Endothelial cell of umbilical vein (primary cell): Measurements from ENCODE around the gene SLC6A6. TPM values are rescaled to one million over a fixed set of nuclear protein-coding genes. Genes with fewer than 3 reads are reported as not detected.

Source experiments
- BruUV-seq: library from RNA; stranded (reverse); fragments of 400-500 nt; replicated peaks from 2 replicates; lab custom pipeline; 2021; lab: Mats Ljungman, UMichigan
- CTCF ChIA-PET: fragments of 300-600, 350-600 bp; sonication (Branson Sonifier 250); formaldehyde crosslinking; loops from one replicate; lab custom pipeline; 2021; ENCODE audit warnings: antibody characterized with exemption, inconsistent platforms; lab: Charles Lee
- POLR2A ChIA-PET: fragments of 300-600, 350-600 bp; sonication (Branson Sonifier 250); formaldehyde crosslinking; loops from one replicate; lab custom pipeline; 2021; ENCODE audit warnings: antibody characterized with exemption, inconsistent platforms; lab: Charles Lee
- DNase-seq: peaks from one replicate; pipeline ENCODE4 v3.0.0-alpha.2; 2011; ENCODE audit warnings: low read depth, low spot score
- FAIRE-seq: peaks from 2 replicates; lab custom pipeline; 2011; peaks lifted over from hg19 to GRCh38; lab: Jason Lieb, UNC
- H2AFZ ChIP-seq: 2 replicates; pipeline ENCODE4 v1.6.0; 2012; ENCODE audit warnings: low read depth, low read length, control low read depth, inconsistent platforms
- H3K27ac ChIP-seq: 2 replicates; pipeline ENCODE4 v1.5.1; 2011; ENCODE audit warnings: low read depth, mild to moderate bottlenecking, control low read depth, low read length, moderate library complexity; ENCODE audit not compliant: insufficient read depth
- H3K27me3 ChIP-seq, 2 experiments: 2 replicates each; pipeline versions ENCODE4 v1.6.0 to v1.6.1; 2011; ENCODE audit warnings: low read length in 2 of 2, mixed read lengths in 1 of 2; ENCODE audit not compliant: control insufficient read depth in 2 of 2, insufficient read depth in 2 of 2
- H3K36me3 ChIP-seq, 2 experiments: 2 replicates in 1 of 2; 3 replicates in 1 of 2; pipeline ENCODE4 v1.5.1; 2011; ENCODE audit warnings: low read length in 2 of 2, mild to moderate bottlenecking in 1 of 2, moderate library complexity in 1 of 2; ENCODE audit not compliant: control insufficient read depth in 2 of 2, insufficient read depth in 2 of 2; ENCODE audit errors: extremely low read depth in 1 of 2
- H3K4me1 ChIP-seq: 3 replicates; pipeline ENCODE4 v1.5.1; 2011; ENCODE audit warnings: mild to moderate bottlenecking, low read length; ENCODE audit not compliant: control insufficient read depth, insufficient read depth; ENCODE audit errors: extremely low read depth
- H3K4me2 ChIP-seq: 2 replicates; pipeline ENCODE4 v1.6.1; 2011; ENCODE audit warnings: low read length, control low read depth, mixed read lengths; ENCODE audit not compliant: insufficient read depth
- H3K4me3 ChIP-seq, 3 experiments: fragments of 200-600 bp in 1 of 3; sonication (generic), shearing (Covaris generic) in 1 of 3; replicated peaks in 1 of 3; 2 replicates each; pipeline ENCODE4 v1.5.1; 2011 to 2016; ENCODE audit warnings: control low read depth in 3 of 3, low read length in 3 of 3, mild to moderate bottlenecking in 2 of 3, inconsistent platforms in 1 of 3, low read depth in 1 of 3, moderate library complexity in 1 of 3; ENCODE audit not compliant: insufficient read depth in 1 of 3
- H3K79me2 ChIP-seq: 2 replicates; pipeline ENCODE4 v1.6.0; 2012; ENCODE audit warnings: low read length, inconsistent platforms; ENCODE audit not compliant: control insufficient read depth, insufficient read depth
- H3K9ac ChIP-seq: replicated peaks from 2 replicates; pipeline ENCODE3; 2011; ENCODE audit warnings: low read length, control low read depth; ENCODE audit not compliant: insufficient read depth; ENCODE audit errors: extremely low read depth
- H3K9me1 ChIP-seq: replicated peaks from 3 replicates; pipeline ENCODE4 v1.6.0; 2011; ENCODE audit warnings: mild to moderate bottlenecking, low read length; ENCODE audit not compliant: control insufficient read depth, insufficient read depth; ENCODE audit errors: extremely low read depth
- H3K9me3 ChIP-seq: replicated peaks from 2 replicates; pipeline ENCODE4 v1.5.1; 2012; ENCODE audit warnings: low read length, inconsistent platforms; ENCODE audit not compliant: control insufficient read depth, insufficient read depth
- H4K20me1 ChIP-seq: replicated peaks from 2 replicates; pipeline ENCODE3; 2011; ENCODE audit warnings: mild to moderate bottlenecking, low read length; ENCODE audit not compliant: control insufficient read depth, insufficient read depth; ENCODE audit errors: extremely low read depth
- CTCF ChIP-seq, 2 donors: IDR thresholded peaks; 1 replicate in 1 of 2; 2 replicates in 1 of 2; pipeline ENCODE4 v1.5.1; 2011; ENCODE audit warnings: low read length in 2 of 2, mild to moderate bottlenecking in 2 of 2, moderate library complexity in 2 of 2, control low read depth in 1 of 2, inconsistent platforms in 1 of 2, low read depth in 1 of 2; ENCODE audit not compliant: insufficient read depth in 1 of 2; ENCODE audit errors: extremely low read depth in 1 of 2
- EZH2 ChIP-seq: IDR thresholded peaks from 2 replicates; pipeline ENCODE4 v1.6.1; 2012; ENCODE audit warnings: borderline replicate concordance, low read depth, mild to moderate bottlenecking, moderate library complexity, low read length, inconsistent platforms; ENCODE audit not compliant: severe bottlenecking
- FOS ChIP-seq: IDR thresholded peaks from 2 replicates; pipeline ENCODE4 v1.6.1; 2011; ENCODE audit warnings: mild to moderate bottlenecking, low read length, moderate library complexity, borderline replicate concordance; ENCODE audit not compliant: insufficient read depth
- GATA2 ChIP-seq: IDR thresholded peaks from 2 replicates; pipeline ENCODE4 v1.7.0; 2011; ENCODE audit warnings: low read depth, mild to moderate bottlenecking, moderate library complexity, mixed read lengths, low read length; ENCODE audit not compliant: insufficient read length, insufficient read depth
- JUN ChIP-seq: IDR thresholded peaks from 2 replicates; pipeline ENCODE4 v1.6.1; 2011; ENCODE audit warnings: borderline replicate concordance, low read depth; ENCODE audit not compliant: insufficient read length, insufficient read depth
- MAX ChIP-seq: IDR thresholded peaks from 2 replicates; pipeline ENCODE4 v1.6.1; 2011; ENCODE audit not compliant: insufficient read depth, insufficient read length
- MYC ChIP-seq: IDR thresholded peaks from one replicate; pipeline ENCODE4 v1.6.1; 2011; ENCODE audit warnings: mild to moderate bottlenecking, low read depth, low read length
- POLR2A ChIP-seq: IDR thresholded peaks from 2 replicates; pipeline ENCODE4 v1.6.1; 2012; ENCODE audit warnings: low read depth, mild to moderate bottlenecking, control low read depth, low read length
- POLR2AphosphoS5 ChIP-seq: IDR thresholded peaks from 2 replicates; pipeline ENCODE4 v1.6.1; 2012; ENCODE audit warnings: low read depth, mild to moderate bottlenecking, control low read depth, low read length, moderate library complexity; ENCODE audit not compliant: insufficient read depth
- dilution Hi-C: fragments of 300-500 bp; cut with MboI; formaldehyde crosslinking; loops from one replicate; pipeline ENCODE4 v1.15.0; 2019; ENCODE audit warnings: low sequenced_read_pairs; ENCODE audit not compliant: extremely low pct_ligation_motif_present
- intact Hi-C: fragments of 100-400 bp; cut with micrococcal nuclease; formaldehyde crosslinking; loops from one replicate; pipeline ENCODE4 v1.10.0; 2022
- polyA plus RNA-seq, 4 experiments: library from polyadenylated mRNA; depleted of rRNA in 3 of 4; stranded (reverse) in 3 of 4; unstranded in 1 of 4; fragments of >200 nt; gene quantifications; 2 replicates each; pipeline versions ENCODE4 v1.2.1 to v1.2.3, GENCODE V29; 2011 to 2012; ENCODE audit warnings: missing spikeins in 1 of 4
- total RNA-seq: library from RNA; stranded (reverse); gene quantifications from 2 replicates; pipeline ENCODE4 v1.2.3, GENCODE V29; 2021

SLC6A6 gene
- total and polyA plus RNA-seq, 2 donors (not counting 3 experiments of a cell fraction or from before 2014, with no cell fraction given) = 25.7 to 38.0 TPM

GRCh38 chr3:14392231-14392630 is 10.2 kb upstream of the SLC6A6 start:
- Histone ChIP-seq H2AFZ (no peak overlapping the region), H3K79me2 (no peaks in the 10 kb centered on the region), H3K4me2 (no peak overlapping the region), H3K9me1 (no peaks in the 10 kb centered on the region), H3K27me3 (peaks cover 0 to 3% of the 10 kb centered on the region in 2 experiments), H3K36me3 (no peaks in the 10 kb centered on the region), H3K27ac (no peak overlapping the region), H3K9me3 (no peaks in the 10 kb centered on the region), H3K4me1 (no peaks in the 10 kb centered on the region), H4K20me1 (no peaks in the 10 kb centered on the region), H3K4me3 (no peak overlapping the region), H3K9ac (no peak overlapping the region)
- TF ChIP-seq JUN (no peak), MYC (no peak), FOS (no peak), EZH2 (no peak), GATA2 (no peak), POLR2AphosphoS5 (no peak)
- FAIRE-seq = no peak
- intact Hi-C loops (no loop called here), dilution Hi-C loops (no loop called here)
- no TSS peak for BruUV-seq
- no peak for DNase-seq
- CTCF ChIA-PET = interaction anchor here (0.7 to 2.0 kb wide), 4 partner anchors 10 to 496 kb away, joined by 3 to 7 read pairs (median 4); no protein-coding TSS in a partner anchor
- POLR2A ChIA-PET = no interaction called here

- Histone ChIP-seq H2AFZ (no peak overlapping the region), H3K36me3 (no peaks in the 10 kb centered on the region)
These were observed 9.5 kb upstream of the SLC6A6 start for GRCh38 chr3:14392803-14393319.

More at GRCh38 chr3:14392803-14393319, 9.5 kb upstream of the SLC6A6 start:
- Histone ChIP-seq H3K9ac (no peak overlapping the region), H3K79me2 (no peaks in the 10 kb centered on the region), H4K20me1 (no peaks in the 10 kb centered on the region), H3K4me2 (no peak overlapping the region), H3K9me1 (no peaks in the 10 kb centered on the region), H3K9me3 (no peaks in the 10 kb centered on the region), H3K4me3 (no peak overlapping the region), H3K27ac (no peak overlapping the region), H3K27me3 (peaks cover 0 to 3% of the 10 kb centered on the region in 2 experiments), H3K4me1 (no peaks in the 10 kb centered on the region)
- ChIA-PET CTCF (interaction anchor here (0.7 to 2.0 kb wide), 3 partner anchors 11 to 496 kb away, joined by 3 to 7 read pairs (median 3); no protein-coding TSS in a partner anchor), POLR2A (no interaction called here)
- no TSS peak for BruUV-seq
- no peak for TF ChIP-seq JUN
- TF ChIP-seq EZH2 = no peak
- TF ChIP-seq POLR2A = no peak
- no peak for TF ChIP-seq GATA2
- no peak for TF ChIP-seq FOS
- TF ChIP-seq MYC = no peak
- TF ChIP-seq POLR2AphosphoS5 = no peak
- TF ChIP-seq MAX = no peak
- no peak for TF ChIP-seq CTCF (IDR thresholded peaks at IDR 0.05; ENCODE audit: extremely low read depth in 1 of 2, insufficient read depth in 1 of 2, low read depth in 1 of 2, low read length in 2 of 2)
- FAIRE-seq (no peak), DNase-seq (no peak)
- intact Hi-C loops = no loop called here
- dilution Hi-C loops = no loop called here
